ENCODE data around the gene DCAF7.

GRCh38 chr17:63601439-63602371 lies 51.4 kb downstream of the DCAF7 start:
- TF ChIP-seq CTCF (IDR thresholded peaks at IDR 0.05) (no peak), POLR2AphosphoS5 (IDR thresholded peaks at IDR 0.05) (no peak), EP300 (IDR thresholded peaks at IDR 0.05) (no peak), POLR2A (IDR thresholded peaks at IDR 0.05; ENCODE audit: low read depth) (no peak)
